GM10266 (cell line): ENCODE results near the gene GALNT15.

Experiments used
- DNase-seq: peaks from one replicate; pipeline ENCODE4 v3.0.0; 2012; ENCODE audit errors: extremely low spot score
- CTCF ChIP-seq: IDR thresholded peaks from 2 replicates; pipeline ENCODE4 v1.5.1; 2012; ENCODE audit warnings: mild to moderate bottlenecking, low read depth; ENCODE audit not compliant: control insufficient read depth, insufficient read depth; ENCODE audit errors: missing control alignments

GALNT15 gene

GRCh38 chr3:16186565-16186964, 12.1 kb downstream of the GALNT15 start:
- no peak for DNase-seq

GRCh38 chr3:16187213-16187790, 12.8 kb downstream of the GALNT15 start:
- TF ChIP-seq CTCF: no peak
- no peak for DNase-seq

More at GRCh38 chr3:16186565-16186964, 12.1 kb downstream of the GALNT15 start:
- TF ChIP-seq CTCF: no peak

GRCh38 chr3:16188071-16188470, 13.6 kb downstream of the GALNT15 start:
- TF ChIP-seq CTCF: no peak
- no peak for DNase-seq

- no peak for DNase-seq
Measured at GRCh38 chr3:16189201-16189600, 14.7 kb downstream of the GALNT15 start.

GRCh38 chr3:16190704-16191103, 16.2 kb downstream of the GALNT15 start:
- TF ChIP-seq CTCF: no peak
- no peak for DNase-seq

More at GRCh38 chr3:16189201-16189600, 14.7 kb downstream of the GALNT15 start:
- TF ChIP-seq CTCF: no peak

GRCh38 chr3:16191591-16191990, 17.1 kb downstream of the GALNT15 start:
- no peak for DNase-seq
- TF ChIP-seq CTCF: no peak

- DNase-seq: no peak
- TF ChIP-seq CTCF: no peak
Measured at GRCh38 chr3:16192176-16192811, 17.8 kb downstream of the GALNT15 start.
